MM.1S (cell line): ENCODE results near the gene FAM234B.

Experiments used
- EZH2 ChIP-seq: fragments of 300-600 bp; sonication (generic); optimal IDR thresholded peaks from 2 replicates; pipeline ENCODE3; 2017; ENCODE audit warnings: low read depth, mild to moderate bottlenecking, antibody characterized with exemption, low read length, mixed read lengths
- TF ChIP-seq, protein P1 (sequence below): fragments of 300-600 bp; sonication (generic); IDR thresholded peaks from 2 replicates; pipeline ENCODE4 v1.5.1; 2016; ENCODE audit warnings: antibody characterized with exemption, low read length, mixed read lengths

DNA sequence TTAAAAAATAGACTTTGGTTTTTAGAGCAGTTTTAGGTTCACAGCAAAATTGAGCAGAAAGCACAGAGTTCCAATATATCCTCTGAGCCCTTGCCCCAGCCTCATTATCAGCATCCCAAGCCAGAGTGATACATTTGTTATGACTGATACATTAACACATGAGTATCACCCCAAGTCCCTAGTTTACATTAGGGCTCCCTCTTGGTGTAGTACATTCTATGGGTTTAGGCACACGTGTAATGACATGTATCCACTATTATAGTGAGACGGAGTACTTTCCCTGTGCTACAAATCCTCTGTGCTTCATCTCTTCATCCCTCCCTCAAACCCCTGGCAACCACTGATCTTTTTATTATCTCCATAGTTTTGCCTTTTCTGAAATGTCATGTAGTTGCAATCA, 81.8 kb downstream of the FAM234B start:
- TF ChIP-seq, protein P1, sequence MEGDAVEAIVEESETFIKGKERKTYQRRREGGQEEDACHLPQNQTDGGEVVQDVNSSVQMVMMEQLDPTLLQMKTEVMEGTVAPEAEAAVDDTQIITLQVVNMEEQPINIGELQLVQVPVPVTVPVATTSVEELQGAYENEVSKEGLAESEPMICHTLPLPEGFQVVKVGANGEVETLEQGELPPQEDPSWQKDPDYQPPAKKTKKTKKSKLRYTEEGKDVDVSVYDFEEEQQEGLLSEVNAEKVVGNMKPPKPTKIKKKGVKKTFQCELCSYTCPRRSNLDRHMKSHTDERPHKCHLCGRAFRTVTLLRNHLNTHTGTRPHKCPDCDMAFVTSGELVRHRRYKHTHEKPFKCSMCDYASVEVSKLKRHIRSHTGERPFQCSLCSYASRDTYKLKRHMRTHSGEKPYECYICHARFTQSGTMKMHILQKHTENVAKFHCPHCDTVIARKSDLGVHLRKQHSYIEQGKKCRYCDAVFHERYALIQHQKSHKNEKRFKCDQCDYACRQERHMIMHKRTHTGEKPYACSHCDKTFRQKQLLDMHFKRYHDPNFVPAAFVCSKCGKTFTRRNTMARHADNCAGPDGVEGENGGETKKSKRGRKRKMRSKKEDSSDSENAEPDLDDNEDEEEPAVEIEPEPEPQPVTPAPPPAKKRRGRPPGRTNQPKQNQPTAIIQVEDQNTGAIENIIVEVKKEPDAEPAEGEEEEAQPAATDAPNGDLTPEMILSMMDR = no peak
- TF ChIP-seq EZH2 = no peak
